Neutrophil (primary cell): ENCODE results near the gene PAK2.

Experiments used
- H3K27ac ChIP-seq: fragments of 200-600 bp; sonication (generic); 2 replicates; pipeline ENCODE4 v1.5.1; 2016; ENCODE audit warnings: mild to moderate bottlenecking, moderate library complexity
- H3K27me3 ChIP-seq: fragments of 200-600 bp; sonication (generic); 2 replicates; pipeline ENCODE4 v1.6.0; 2016; ENCODE audit warnings: mild to moderate bottlenecking
- H3K36me3 ChIP-seq: fragments of 200-600 bp; sonication (generic); 2 replicates; pipeline ENCODE4 v1.5.1; 2017
- H3K4me1 ChIP-seq, 2 experiments: fragments of 200-600 bp in 1 of 2; sonication (generic) in 1 of 2; 1 replicate in 1 of 2; 2 replicates in 1 of 2; pipeline versions ENCODE4 v1.5.1 to v1.6.1; 2013 to 2016; ENCODE audit warnings: low read depth in 1 of 2, low read length in 1 of 2, mild to moderate bottlenecking in 1 of 2, moderate library complexity in 1 of 2; ENCODE audit not compliant: control insufficient read depth in 1 of 2, insufficient read depth in 1 of 2
- H3K4me3 ChIP-seq, 2 experiments: fragments of 200-600 bp in 1 of 2; sonication (generic) in 1 of 2; 1 replicate in 1 of 2; 2 replicates in 1 of 2; pipeline ENCODE4 v1.5.1; 2013 to 2016; ENCODE audit warnings: low read depth in 1 of 2, low read length in 1 of 2, mild to moderate bottlenecking in 1 of 2, moderate library complexity in 1 of 2
- H3K9me3 ChIP-seq: fragments of 200-600 bp; sonication (generic); 2 replicates; pipeline ENCODE4 v1.5.1; 2016
- TF ChIP-seq, protein P1 (sequence below): fragments of 200-600 bp; sonication (generic); IDR thresholded peaks from 2 replicates; pipeline ENCODE4 v1.5.1; 2016; ENCODE audit warnings: antibody characterized with exemption

PAK2 gene

DNA sequence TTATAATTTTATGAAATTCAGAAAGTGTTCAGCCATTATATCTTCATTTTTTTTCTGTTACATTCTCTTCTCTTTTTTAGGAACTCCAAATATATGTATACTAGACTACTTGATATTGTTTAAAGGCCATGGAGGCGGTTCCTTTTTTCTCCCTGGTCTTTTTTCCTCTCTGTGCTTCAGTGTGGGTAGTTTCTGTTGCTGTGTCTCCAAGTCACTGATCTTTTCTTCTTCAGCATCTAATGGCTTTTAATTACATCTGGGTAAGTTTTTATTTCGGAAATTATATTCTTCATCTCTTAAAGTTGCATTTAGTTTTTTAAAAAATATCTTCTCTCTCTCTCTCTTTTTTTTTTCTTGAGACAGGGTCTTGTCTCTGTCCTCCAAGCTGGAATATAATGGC is 18.6 kb upstream of the PAK2 start:
- H3K4me1 ChIP-seq: no peaks in the 10 kb centered on the region
- no peaks in the 10 kb centered on the region for H3K9me3 ChIP-seq
- peaks cover 36% of the 10 kb centered on the region for H3K36me3 ChIP-seq
- no peaks in the 10 kb centered on the region for H3K27me3 ChIP-seq
- TF ChIP-seq, protein P1, sequence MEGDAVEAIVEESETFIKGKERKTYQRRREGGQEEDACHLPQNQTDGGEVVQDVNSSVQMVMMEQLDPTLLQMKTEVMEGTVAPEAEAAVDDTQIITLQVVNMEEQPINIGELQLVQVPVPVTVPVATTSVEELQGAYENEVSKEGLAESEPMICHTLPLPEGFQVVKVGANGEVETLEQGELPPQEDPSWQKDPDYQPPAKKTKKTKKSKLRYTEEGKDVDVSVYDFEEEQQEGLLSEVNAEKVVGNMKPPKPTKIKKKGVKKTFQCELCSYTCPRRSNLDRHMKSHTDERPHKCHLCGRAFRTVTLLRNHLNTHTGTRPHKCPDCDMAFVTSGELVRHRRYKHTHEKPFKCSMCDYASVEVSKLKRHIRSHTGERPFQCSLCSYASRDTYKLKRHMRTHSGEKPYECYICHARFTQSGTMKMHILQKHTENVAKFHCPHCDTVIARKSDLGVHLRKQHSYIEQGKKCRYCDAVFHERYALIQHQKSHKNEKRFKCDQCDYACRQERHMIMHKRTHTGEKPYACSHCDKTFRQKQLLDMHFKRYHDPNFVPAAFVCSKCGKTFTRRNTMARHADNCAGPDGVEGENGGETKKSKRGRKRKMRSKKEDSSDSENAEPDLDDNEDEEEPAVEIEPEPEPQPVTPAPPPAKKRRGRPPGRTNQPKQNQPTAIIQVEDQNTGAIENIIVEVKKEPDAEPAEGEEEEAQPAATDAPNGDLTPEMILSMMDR: no peak
- no peak overlapping the region for H3K27ac ChIP-seq
- no peak overlapping the region for H3K4me3 ChIP-seq

DNA sequence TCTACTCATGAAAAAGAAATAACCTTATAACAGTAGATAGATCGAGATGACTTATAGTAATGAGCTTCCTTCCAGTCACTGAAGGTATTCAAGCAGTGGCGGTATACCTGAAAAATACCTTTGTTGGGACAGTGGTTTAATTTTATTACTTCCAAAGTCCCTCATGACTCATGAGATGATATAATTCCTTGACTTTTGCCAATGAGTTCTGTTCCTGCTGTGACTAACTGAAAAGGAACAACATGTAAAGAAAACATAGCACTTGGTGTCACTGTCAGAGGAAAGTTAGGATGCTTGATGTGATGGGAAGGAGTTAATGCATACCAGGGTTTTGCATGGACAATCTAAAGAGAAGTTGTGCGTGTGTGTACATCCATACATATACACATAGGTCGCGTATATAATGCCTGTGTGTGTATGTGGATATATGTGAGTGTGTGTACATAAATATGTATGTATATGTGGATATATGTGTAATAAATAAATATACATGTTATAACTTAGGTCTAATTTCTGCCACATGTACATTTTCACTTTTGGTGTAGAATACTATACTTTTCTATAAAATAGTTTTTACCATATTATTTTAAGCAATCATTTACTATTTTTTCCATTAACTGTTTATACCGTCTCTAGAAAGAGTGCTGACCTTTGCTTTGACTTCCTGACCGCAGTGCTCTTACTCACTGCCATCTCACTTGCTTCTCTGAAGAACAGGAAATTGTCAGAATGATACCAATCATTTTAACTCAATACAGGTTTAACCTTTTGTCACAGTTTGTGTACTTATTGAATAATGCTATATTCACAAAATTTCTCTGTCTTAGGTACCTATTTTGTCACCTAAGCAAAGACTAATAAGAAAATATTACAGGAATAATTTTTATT is 12.6 kb upstream of the PAK2 start:
- H3K36me3 ChIP-seq: peaks cover 43% of the 10 kb centered on the region
- H3K4me1 ChIP-seq: no peaks in the 10 kb centered on the region

DNA sequence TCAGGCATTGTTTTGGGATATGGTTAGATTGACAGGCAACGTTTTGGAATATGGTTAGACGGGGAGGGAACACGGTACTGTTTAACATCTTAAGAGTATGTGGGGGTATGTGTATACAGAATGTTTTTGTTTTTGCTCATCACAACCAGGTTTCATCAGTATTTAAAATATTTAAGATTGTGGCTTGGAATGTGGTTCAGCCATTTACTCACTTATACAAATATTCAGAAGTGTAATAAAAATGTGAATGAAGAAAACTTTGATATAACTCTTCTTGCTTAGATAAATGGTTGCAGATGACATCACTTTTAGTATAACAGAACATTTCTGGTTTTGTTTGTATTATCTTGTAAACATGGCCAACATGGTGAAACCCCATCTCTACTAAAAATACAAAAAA is 3.9 kb upstream of the PAK2 start:
- Histone ChIP-seq H3K9me3 (no peaks in the 10 kb centered on the region), H3K27ac (no peak overlapping the region), H3K27me3 (no peaks in the 10 kb centered on the region), H3K4me3 (no peak overlapping the region), H3K36me3 (peaks cover 21% of the 10 kb centered on the region), H3K4me1 (peaks cover 7 to 9% of the 10 kb centered on the region in 2 experiments)
- TF ChIP-seq, protein P1: no peak

More for the DNA sequence above, 12.6 kb upstream of the PAK2 start:
- Histone ChIP-seq H3K27me3 (no peaks in the 10 kb centered on the region), H3K27ac (no peak overlapping the region), H3K4me3 (no peak overlapping the region), H3K9me3 (no peaks in the 10 kb centered on the region)
- TF ChIP-seq, protein P1: no peak

DNA sequence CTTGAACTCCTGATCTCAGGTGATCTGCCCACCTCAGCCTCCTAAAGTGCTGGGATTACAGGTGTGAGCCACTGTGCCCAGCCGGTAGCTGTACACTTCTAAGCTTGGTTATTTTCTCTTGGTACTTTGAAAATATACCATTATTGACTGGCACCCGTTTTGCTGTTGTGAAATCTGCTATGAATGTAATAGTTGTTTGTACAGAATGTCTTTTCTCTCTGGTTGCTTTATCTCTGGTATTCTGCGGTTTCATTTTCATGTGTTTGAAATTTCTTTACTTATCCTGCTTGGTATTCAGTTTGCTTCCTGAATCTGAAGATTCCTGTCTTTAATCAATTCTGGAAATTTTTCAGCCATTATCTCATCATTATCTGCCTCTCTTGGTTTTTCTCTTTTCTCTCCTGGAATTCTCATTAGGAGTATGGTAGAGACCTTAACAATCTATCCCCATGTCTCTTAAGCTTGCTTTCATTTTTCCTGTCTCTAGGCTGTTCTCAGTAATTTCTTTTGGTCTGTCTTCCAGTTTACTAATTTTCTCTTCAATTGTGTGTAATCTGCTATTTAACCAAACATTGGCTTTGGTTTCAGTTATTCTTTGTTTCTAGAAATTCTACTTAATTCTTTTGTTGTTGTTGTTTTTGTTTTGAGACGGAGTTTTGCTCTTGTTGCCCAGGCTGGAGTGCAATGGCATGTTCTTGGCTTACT is 2.8 kb upstream of the PAK2 start:
- Histone ChIP-seq H3K27ac (no peak overlapping the region), H3K4me1 (peaks cover 15 to 20% of the 10 kb centered on the region in 2 experiments), H3K9me3 (no peaks in the 10 kb centered on the region), H3K4me3 (no peak overlapping the region), H3K27me3 (no peaks in the 10 kb centered on the region), H3K36me3 (peaks cover 21% of the 10 kb centered on the region)
- TF ChIP-seq, protein P1: no peak

DNA sequence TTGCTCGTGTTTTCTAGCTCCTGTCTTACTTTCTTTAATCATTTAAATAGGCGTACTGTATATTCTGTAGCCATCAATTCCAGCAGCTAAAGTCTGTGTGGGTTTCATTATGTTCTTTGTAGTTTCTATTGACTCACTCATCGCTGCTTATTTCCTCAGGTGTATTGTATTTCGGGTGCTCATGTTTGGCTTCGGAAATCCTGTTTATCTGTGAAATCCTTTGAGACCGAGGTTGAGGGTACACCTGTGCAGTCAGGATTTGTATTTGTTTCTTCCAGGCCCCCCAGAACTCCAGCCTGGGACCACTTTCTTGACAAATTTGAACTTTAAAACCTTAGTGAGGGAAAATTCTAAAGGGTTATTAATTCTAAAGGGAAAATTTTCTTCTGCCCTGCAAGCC is 2.0 kb upstream of the PAK2 start:
- Histone ChIP-seq H3K9me3 (no peaks in the 10 kb centered on the region), H3K36me3 (peaks cover 16% of the 10 kb centered on the region), H3K4me3 (no peak overlapping the region), H3K27ac (no peak overlapping the region), H3K27me3 (no peaks in the 10 kb centered on the region), H3K4me1 (peaks cover 22 to 25% of the 10 kb centered on the region in 2 experiments)
- TF ChIP-seq, protein P1: no peak
